Lower leg skin (tissue), 4 donors: ENCODE measurements around the gene MAP6. TPM values are rescaled to one million over a fixed set of nuclear protein-coding genes. Genes with fewer than 3 reads are reported as not detected.

Experiments
- DNase-seq, 2 donors: peaks; one replicate each; pipeline ENCODE4 v3.0.0-alpha.2; 2019; ENCODE audit warnings: low spot score in 2 of 2
- H3K4me3 ChIP-seq: fragments of 200-600 bp; sonication (generic); 2 replicates; pipeline ENCODE4 v1.5.1; 2017; ENCODE audit warnings: mild to moderate bottlenecking, low read depth; ENCODE audit not compliant: poor library complexity, severe bottlenecking
- POLR2A ChIP-seq, 2 donors: fragments of 450-650 bp; IDR thresholded peaks; one replicate each; pipeline ENCODE4 v1.6.1; 2016 to 2017; ENCODE audit warnings: antibody characterized with exemption in 2 of 2, mild to moderate bottlenecking in 1 of 2, moderate library complexity in 1 of 2
- WGBS, 2 donors: methylation state at CpG; one replicate each; pipeline ENCODE4 v1.1.5; 2018; 5-methylcytosine and 5-hydroxymethylcytosine counted together
- intact Hi-C: fragments of 100-400 bp; cut with DNase I; formaldehyde crosslinking; loops from one replicate; pipeline ENCODE4 v1.15.0; 2023; ENCODE audit warnings: low total_unique reads
- total RNA-seq, 4 donors: library from RNA; depleted of rRNA; stranded (reverse); fragments of >200 nt; gene quantifications; one replicate each; pipeline ENCODE4 v1.1.0, GENCODE V29; 2016
- TF ChIP-seq, protein P1 (sequence below), 3 donors: fragments of 450-650 bp; IDR thresholded peaks; one replicate each; pipeline ENCODE4 v1.5.1; 2016; ENCODE audit warnings: antibody characterized with exemption in 3 of 3, mild to moderate bottlenecking in 3 of 3, moderate library complexity in 2 of 3

Gene MAP6
- total RNA-seq, 4 donors from 2014 or later = 3.1 to 16.1 (median 10.0) TPM

DNA sequence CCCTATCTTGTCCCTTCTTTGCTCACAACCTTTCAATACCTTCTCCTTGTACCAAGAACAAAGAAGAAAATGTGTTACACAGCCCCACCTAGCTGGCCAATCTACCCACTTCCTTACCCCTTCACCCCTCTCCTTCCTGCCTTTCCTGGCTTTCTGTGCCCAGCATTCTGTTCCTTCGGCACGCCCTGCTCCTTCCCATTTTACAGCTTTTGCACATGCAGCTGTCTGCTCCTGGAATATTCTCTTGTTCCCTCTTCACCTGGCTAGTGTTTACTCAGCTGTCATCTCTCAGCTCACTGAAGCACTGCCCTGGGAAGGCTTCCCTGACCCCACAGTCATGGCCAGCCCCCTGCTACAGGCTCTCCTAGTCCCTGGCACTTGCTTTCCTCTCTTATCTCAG is 76.1 kb downstream of the MAP6 start:
- WGBS, 2 donors = 60 to 74% methylated on average over 2 of the region's 2 CpGs
- intact Hi-C loops = no loop called here
- TF ChIP-seq POLR2A (IDR thresholded peaks at IDR 0.05) = no peak
- TF ChIP-seq, protein P1, sequence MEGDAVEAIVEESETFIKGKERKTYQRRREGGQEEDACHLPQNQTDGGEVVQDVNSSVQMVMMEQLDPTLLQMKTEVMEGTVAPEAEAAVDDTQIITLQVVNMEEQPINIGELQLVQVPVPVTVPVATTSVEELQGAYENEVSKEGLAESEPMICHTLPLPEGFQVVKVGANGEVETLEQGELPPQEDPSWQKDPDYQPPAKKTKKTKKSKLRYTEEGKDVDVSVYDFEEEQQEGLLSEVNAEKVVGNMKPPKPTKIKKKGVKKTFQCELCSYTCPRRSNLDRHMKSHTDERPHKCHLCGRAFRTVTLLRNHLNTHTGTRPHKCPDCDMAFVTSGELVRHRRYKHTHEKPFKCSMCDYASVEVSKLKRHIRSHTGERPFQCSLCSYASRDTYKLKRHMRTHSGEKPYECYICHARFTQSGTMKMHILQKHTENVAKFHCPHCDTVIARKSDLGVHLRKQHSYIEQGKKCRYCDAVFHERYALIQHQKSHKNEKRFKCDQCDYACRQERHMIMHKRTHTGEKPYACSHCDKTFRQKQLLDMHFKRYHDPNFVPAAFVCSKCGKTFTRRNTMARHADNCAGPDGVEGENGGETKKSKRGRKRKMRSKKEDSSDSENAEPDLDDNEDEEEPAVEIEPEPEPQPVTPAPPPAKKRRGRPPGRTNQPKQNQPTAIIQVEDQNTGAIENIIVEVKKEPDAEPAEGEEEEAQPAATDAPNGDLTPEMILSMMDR (IDR thresholded peaks at IDR 0.05) = no peak
- no peak for DNase-seq
- no peak overlapping the region for H3K4me3 ChIP-seq

DNA sequence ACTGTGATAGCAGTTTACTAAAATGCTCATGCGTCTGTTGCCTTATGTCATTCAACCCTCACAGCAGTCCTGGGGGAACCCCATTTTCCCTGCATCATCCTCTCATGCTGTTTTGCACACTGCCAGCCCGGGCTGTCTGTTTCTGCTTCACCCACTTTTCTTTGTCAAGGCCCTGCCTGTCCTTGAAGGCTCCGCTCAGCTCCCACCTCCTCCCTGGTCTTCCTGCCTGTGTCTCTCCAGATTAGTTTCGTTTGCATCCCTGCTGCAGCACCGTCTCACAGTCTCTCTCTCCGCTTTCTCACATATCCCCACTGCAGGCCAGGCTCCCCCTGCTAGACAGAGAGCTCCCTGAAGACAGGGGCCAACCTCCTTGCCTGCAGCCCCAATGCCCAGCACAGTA is 76.9 kb downstream of the MAP6 start:
- DNase-seq = no peak
- 79 to 85% methylated on average over 6 of the region's 6 CpGs for WGBS, 2 donors
- no peak for TF ChIP-seq POLR2A (IDR thresholded peaks at IDR 0.05)
- TF ChIP-seq, protein P1 (IDR thresholded peaks at IDR 0.05) = no peak
- intact Hi-C loops = no loop called here
- H3K4me3 ChIP-seq = no peak overlapping the region

DNA sequence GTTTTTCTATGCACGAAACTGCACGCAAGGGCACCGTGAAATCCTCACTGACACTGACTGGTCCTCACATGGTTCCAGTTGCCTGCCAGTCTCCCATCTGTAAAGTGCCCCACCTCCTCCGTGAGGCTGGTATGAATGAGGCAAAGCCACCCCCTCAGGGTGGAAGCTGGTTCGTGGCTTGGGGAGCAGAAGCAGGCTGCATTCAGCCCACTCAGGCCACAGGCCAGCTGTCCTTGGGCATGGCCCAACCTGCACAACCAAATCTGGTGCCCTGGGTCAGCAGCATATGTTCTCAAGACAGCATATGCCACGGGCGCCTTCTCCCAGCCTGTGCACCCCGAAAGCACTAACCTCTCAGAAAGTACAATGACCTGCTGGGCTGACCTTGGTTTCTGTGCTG is 77.5 kb downstream of the MAP6 start:
- intact Hi-C loops = no loop called here
- TF ChIP-seq, protein P1 (IDR thresholded peaks at IDR 0.05) = no peak
- no peak for TF ChIP-seq POLR2A (IDR thresholded peaks at IDR 0.05)
- DNase-seq = no peak
- 74 to 81% methylated on average over 8 of the region's 8 CpGs for WGBS, 2 donors
- no peak overlapping the region for H3K4me3 ChIP-seq

GRCh38 chr11:75589933-75590332 is 78.9 kb downstream of the MAP6 start:
- TF ChIP-seq, protein P1 (IDR thresholded peaks at IDR 0.05) = no peak
- TF ChIP-seq POLR2A (IDR thresholded peaks at IDR 0.05) = no peak
- 75 to 78% methylated on average over 2 of the region's 2 CpGs for WGBS, 2 donors
- H3K4me3 ChIP-seq = no peak overlapping the region
- no peak for DNase-seq
- intact Hi-C loops = no loop called here

GRCh38 chr11:75589051-75589450 is 79.8 kb downstream of the MAP6 start:
- 88 to 89% methylated on average over 7 of the region's 7 CpGs for WGBS, 2 donors

GRCh38 chr11:75588051-75588481 is 80.8 kb downstream of the MAP6 start:
- intact Hi-C loops = no loop called here
- TF ChIP-seq, protein P1 (IDR thresholded peaks at IDR 0.05) = no peak
- TF ChIP-seq POLR2A (IDR thresholded peaks at IDR 0.05) = no peak
- DNase-seq = no peak
- H3K4me3 ChIP-seq = no peak overlapping the region
- 92 to 93% methylated on average over 6 of the region's 6 CpGs for WGBS, 2 donors

More at GRCh38 chr11:75589051-75589450, 79.8 kb downstream of the MAP6 start:
- TF ChIP-seq POLR2A (IDR thresholded peaks at IDR 0.05) = no peak
- TF ChIP-seq, protein P1 (IDR thresholded peaks at IDR 0.05) = no peak
- DNase-seq = no peak
- H3K4me3 ChIP-seq = no peak overlapping the region
- intact Hi-C loops = no loop called here
